IMR-90 (cell line): ENCODE results near the gene ERVK3-1. TPM values are rescaled to one million over a fixed set of nuclear protein-coding genes. Genes with fewer than 3 reads are reported as not detected.
"Not testable (repeated sequence)": the region's sequence is repeated elsewhere in the genome, so short reads cannot be mapped to it uniquely, and the experiment has no call there.

ENCODE experiments used
- ATAC-seq: fragments of 200-7000 bp; cut with Tn5 transposase; 2 replicates; pipeline ENCODE4 v1.9.1; 2020; ENCODE audit warnings: low read depth, mild to moderate bottlenecking, moderate library complexity
- BruUV-seq: library from RNA; stranded (reverse); fragments of 400-500 nt; replicated peaks from 2 replicates; lab custom pipeline; 2021; lab: Mats Ljungman, UMichigan
- CTCF ChIA-PET: fragments of 300-600 bp; formaldehyde crosslinking; extraction: SDS; loops from one replicate; lab custom pipeline; 2021; ENCODE audit warnings: antibody characterized with exemption; lab: Yijun Ruan, JAX
- POLR2A ChIA-PET: fragments of 300-600 bp; sonication (Branson Sonifier 250); formaldehyde crosslinking; loops from one replicate; lab custom pipeline; 2022; ENCODE audit warnings: antibody characterized with exemption; ENCODE audit not compliant: unreplicated experiment; lab: Charles Lee
- DNase-seq: peaks from one replicate; pipeline ENCODE4 v3.0.0; 2013
- H2AFZ ChIP-seq: replicated peaks from 2 replicates; pipeline ENCODE3; 2013; ENCODE audit warnings: low read length, mild to moderate bottlenecking; ENCODE audit not compliant: poor library complexity
- H2AK5ac ChIP-seq: 2 replicates; pipeline ENCODE4 v1.6.1; 2013; ENCODE audit warnings: low read depth, low read length, inconsistent platforms
- H2AK9ac ChIP-seq: replicated peaks from 2 replicates; pipeline ENCODE3; 2013; ENCODE audit warnings: mild to moderate bottlenecking, low read depth, low read length, moderate library complexity; ENCODE audit not compliant: poor library complexity
- H2BK120ac ChIP-seq: 2 replicates; pipeline ENCODE4 v1.6.1; 2013; ENCODE audit warnings: low read depth, low read length, inconsistent platforms
- H2BK15ac ChIP-seq: 3 replicates; pipeline ENCODE4 v1.6.1; 2013; ENCODE audit warnings: low read depth, low read length, inconsistent platforms
- H2BK20ac ChIP-seq: 2 replicates; pipeline ENCODE4 v1.6.1; 2013; ENCODE audit warnings: low read depth, mild to moderate bottlenecking, inconsistent platforms, low read length, moderate library complexity
- H2BK5ac ChIP-seq: 2 replicates; pipeline ENCODE4 v1.6.1; 2013; ENCODE audit warnings: mild to moderate bottlenecking, low read depth, low read length, inconsistent platforms; ENCODE audit not compliant: poor library complexity, severe bottlenecking
- H3K14ac ChIP-seq: replicated peaks from 2 replicates; pipeline ENCODE4 v1.6.1; 2013; ENCODE audit warnings: low read depth, low read length, inconsistent platforms
- H3K18ac ChIP-seq: 2 replicates; pipeline ENCODE4 v1.6.1; 2013; ENCODE audit warnings: low read depth, low read length, control low read depth
- H3K23ac ChIP-seq: 2 replicates; pipeline ENCODE4 v1.6.1; 2013; ENCODE audit warnings: low read depth, low read length, inconsistent platforms
- H3K27ac ChIP-seq: 2 replicates; pipeline ENCODE4 v1.5.1; 2013; ENCODE audit warnings: mild to moderate bottlenecking, control low read depth, low read length; ENCODE audit not compliant: insufficient read depth
- H3K27me3 ChIP-seq: 2 replicates; pipeline ENCODE4 v1.6.1; 2013; ENCODE audit warnings: low read length; ENCODE audit not compliant: control insufficient read depth, insufficient read depth
- H3K36me3 ChIP-seq: 2 replicates; pipeline ENCODE4 v1.6.1; 2013; ENCODE audit warnings: low read length, mixed read lengths; ENCODE audit not compliant: control insufficient read depth, insufficient read depth
- H3K4ac ChIP-seq: 2 replicates; pipeline ENCODE4 v1.6.1; 2013; ENCODE audit warnings: low read depth, low read length, inconsistent platforms
- H3K4me1 ChIP-seq: 2 replicates; pipeline ENCODE4 v1.6.1; 2013; ENCODE audit warnings: low read length, mixed read lengths; ENCODE audit not compliant: control insufficient read depth, insufficient read depth
- H3K4me2 ChIP-seq: 2 replicates; pipeline ENCODE4 v1.6.1; 2013; ENCODE audit warnings: low read depth, mild to moderate bottlenecking, control low read depth, low read length, moderate library complexity
- H3K4me3 ChIP-seq: 2 replicates; pipeline ENCODE4 v1.5.1; 2013; ENCODE audit warnings: low read depth, mild to moderate bottlenecking, control low read depth, low read length, moderate library complexity; ENCODE audit not compliant: insufficient read depth
- H3K56ac ChIP-seq: 2 replicates; pipeline ENCODE4 v1.6.1; 2013; ENCODE audit warnings: low read length, inconsistent platforms; ENCODE audit not compliant: insufficient read depth; ENCODE audit errors: extremely low read depth
- H3K79me1 ChIP-seq, 2 experiments: 2 replicates each; pipeline ENCODE4 v1.6.1; 2013; ENCODE audit warnings: low read length in 2 of 2, inconsistent platforms in 1 of 2, low read depth in 1 of 2
- H3K9ac ChIP-seq: 2 replicates; pipeline ENCODE4 v1.6.1; 2013; ENCODE audit warnings: low read depth, low read length, control low read depth
- H3K9me1 ChIP-seq: 2 replicates; pipeline ENCODE4 v1.6.1; 2013; ENCODE audit warnings: low read length, inconsistent platforms; ENCODE audit not compliant: insufficient read depth
- H3K9me3 ChIP-seq: 2 replicates; pipeline ENCODE4 v1.6.1; 2013; ENCODE audit warnings: low read length; ENCODE audit not compliant: control insufficient read depth, insufficient read depth
- H4K20me1 ChIP-seq: 2 replicates; pipeline ENCODE4 v1.6.1; 2013; ENCODE audit warnings: low read length, inconsistent platforms; ENCODE audit not compliant: insufficient read depth
- H4K5ac ChIP-seq: 2 replicates; pipeline ENCODE4 v1.6.1; 2013; ENCODE audit warnings: mild to moderate bottlenecking, low read depth, low read length, control low read depth
- H4K8ac ChIP-seq, 2 experiments: 2 replicates each; pipeline ENCODE4 v1.6.1; 2013; ENCODE audit warnings: low read depth in 2 of 2, low read length in 2 of 2, control low read depth in 1 of 2, inconsistent platforms in 1 of 2
- H4K91ac ChIP-seq: 2 replicates; pipeline ENCODE4 v1.6.1; 2013; ENCODE audit warnings: low read depth, low read length, inconsistent platforms; ENCODE audit not compliant: insufficient read depth
- CEBPB ChIP-seq: IDR thresholded peaks from 2 replicates; pipeline ENCODE4 v1.6.1; 2012; ENCODE audit warnings: low read depth, low read length, improper control_type of control experiment
- MAFK ChIP-seq: IDR thresholded peaks from 2 replicates; pipeline ENCODE4 v1.6.1; 2012; ENCODE audit warnings: low read depth, low read length, improper control_type of control experiment
- MAZ ChIP-seq: IDR thresholded peaks from 2 replicates; pipeline ENCODE4 v1.6.1; 2012; ENCODE audit warnings: low read depth, mild to moderate bottlenecking, low read length, improper control_type of control experiment, moderate library complexity, borderline replicate concordance
- MXI1 ChIP-seq: IDR thresholded peaks from 2 replicates; pipeline ENCODE4 v1.6.1; 2012; ENCODE audit warnings: low read depth, mild to moderate bottlenecking, low read length, moderate library complexity, borderline replicate concordance
- POLR2A ChIP-seq: IDR thresholded peaks from 2 replicates; pipeline ENCODE4 v1.6.1; 2012; ENCODE audit warnings: mild to moderate bottlenecking, low read depth, low read length
- SMC3 ChIP-seq: fragments of 150-350 bp; IDR thresholded peaks from 2 replicates; pipeline ENCODE4 v1.6.1; 2016; ENCODE audit warnings: low read depth, mild to moderate bottlenecking, antibody characterized with exemption, low read length, moderate library complexity
- WGBS, 2 experiments: methylation state at CpG; one replicate each; pipeline versions ENCODE4 v1.1.5 to v1.1.7; 2013; ENCODE audit warnings: missing lambda C conversion rate in 2 of 2; ENCODE audit not compliant: insufficient read length in 1 of 2; ENCODE audit errors: extremely low coverage in 2 of 2; 5-methylcytosine and 5-hydroxymethylcytosine counted together
- dilution Hi-C: fragments of 300-500 bp; cut with HindIII; formaldehyde crosslinking; loops from one replicate; pipeline ENCODE4 v1.14.3; 2018; ENCODE audit warnings: low sequenced_read_pairs; ENCODE audit not compliant: unreplicated experiment
- in situ Hi-C: fragments of 300-500 bp; cut with MboI; formaldehyde crosslinking; loops from 3 replicates; pipeline ENCODE4 v1.14.3; 2019; ENCODE audit warnings: low sequenced_read_pairs, inconsistent platforms, mixed read lengths
- intact Hi-C: fragments of 100-400 bp; cut with micrococcal nuclease; formaldehyde crosslinking; loops from 2 replicates; pipeline ENCODE4 v1.10.0; 2022
- polyA plus RNA-seq, 3 experiments: library from polyadenylated mRNA; depleted of rRNA; stranded (reverse); fragments of >200 nt; gene quantifications; 2 replicates each; pipeline ENCODE4 v1.2.3, GENCODE V29; 2012; ENCODE audit warnings: low replicate concordance in 1 of 3
- total RNA-seq: library from RNA; depleted of rRNA; stranded (reverse); fragments of >200 nt; gene quantifications from 2 replicates; pipeline ENCODE4 v1.2.3, GENCODE V29; 2012

The ERVK3-1 gene
- total and polyA plus RNA-seq, 2 of the 4 experiments (the other 2 are of a cell fraction): 33.0 to 39.3 TPM

GRCh38 chr19:58305065-58305931 lies at the start of gene ERVK3-1 (continued):
- TF ChIP-seq CEBPB: no peak
- TF ChIP-seq MAZ: no peak; the same call in 1 of the 2 replicates
- peak; percentile 94 for TF ChIP-seq POLR2A
- TF ChIP-seq SMC3: no peak
- no peak for TF ChIP-seq MAFK
- peak; percentile 19; the same call in 1 of the 2 replicates for TF ChIP-seq MXI1

- H2AK9ac ChIP-seq, H3K27me3 ChIP-seq, H4K20me1 ChIP-seq, H3K79me1 ChIP-seq, in situ Hi-C loops, H3K9ac ChIP-seq, ATAC-seq, H3K9me1 ChIP-seq, BruUV-seq, H4K91ac ChIP-seq, H2BK15ac ChIP-seq, H3K4ac ChIP-seq, H3K4me1 ChIP-seq, DNase-seq, intact Hi-C loops, H4K5ac ChIP-seq, H2AK5ac ChIP-seq, H2BK120ac ChIP-seq, H3K56ac ChIP-seq, H3K23ac ChIP-seq, CTCF ChIA-PET, H3K27ac ChIP-seq, H3K14ac ChIP-seq, H2BK20ac ChIP-seq, H2AFZ ChIP-seq, H3K18ac ChIP-seq, dilution Hi-C loops, H3K4me2 ChIP-seq, H2BK5ac ChIP-seq, H3K4me3 ChIP-seq, H4K8ac ChIP-seq, POLR2A ChIA-PET: not testable (repeated sequence)
- H3K9me3 ChIP-seq: peaks cover 97% of the 10 kb centered on the region
- WGBS, 2 experiments: 100% methylated on average over 1 of the region's 4 CpGs; no CpG with 5 or more reads in 1 of the 2 experiments
- peaks cover 76% of the 10 kb centered on the region for H3K36me3 ChIP-seq
Observed at GRCh38 chr19:58258259-58258658, 46.9 kb upstream of the ERVK3-1 start.
